ENCODE data around the gene TRIM26.

The TRIM26 gene

DNA sequence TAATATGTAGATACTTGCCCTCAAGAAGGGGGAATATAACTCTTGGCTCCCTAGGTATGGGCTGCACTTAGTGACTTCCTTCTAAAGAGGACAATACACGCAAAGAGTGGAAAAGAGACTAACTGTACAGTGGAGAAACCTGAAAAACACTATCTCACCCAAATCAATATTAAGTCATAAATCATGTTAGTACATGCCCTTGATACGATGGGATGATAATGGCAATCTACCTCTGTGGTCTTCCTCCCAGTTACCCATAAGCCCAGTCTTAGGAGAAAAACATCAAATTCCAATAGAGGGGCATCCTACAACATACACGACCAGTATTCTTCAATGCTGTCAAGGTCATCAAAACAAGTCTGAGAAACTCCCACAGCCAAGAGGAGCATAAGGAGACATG lies 1.3 kb downstream of the TRIM26 start:
- peak overlapping the region; percentile 25 for H3K4me3 ChIP-seq (ENCODE audit: low read depth, low read length)

- no peak overlapping the region for H3K4me3 ChIP-seq (ENCODE audit: low read depth, low read length)
Measured at GRCh38 chr6:30211306-30211705, 1.9 kb downstream of the TRIM26 start.

- no peak overlapping the region for H3K4me3 ChIP-seq (ENCODE audit: low read depth, low read length)
Measured at GRCh38 chr6:30207619-30208295, 5.4 kb downstream of the TRIM26 start.

- no peak overlapping the region for H3K4me3 ChIP-seq (ENCODE audit: low read depth, low read length)
Measured at GRCh38 chr6:30206799-30207618, 6.2 kb downstream of the TRIM26 start.

- H3K4me3 ChIP-seq (ENCODE audit: low read depth, low read length) = no peak overlapping the region
Measured at GRCh38 chr6:30206152-30206551, 7.1 kb downstream of the TRIM26 start.

GRCh38 chr6:30204116-30204515 lies 9.1 kb downstream of the TRIM26 start:
- H3K4me3 ChIP-seq (ENCODE audit: low read depth, low read length) = no peak overlapping the region

DNA sequence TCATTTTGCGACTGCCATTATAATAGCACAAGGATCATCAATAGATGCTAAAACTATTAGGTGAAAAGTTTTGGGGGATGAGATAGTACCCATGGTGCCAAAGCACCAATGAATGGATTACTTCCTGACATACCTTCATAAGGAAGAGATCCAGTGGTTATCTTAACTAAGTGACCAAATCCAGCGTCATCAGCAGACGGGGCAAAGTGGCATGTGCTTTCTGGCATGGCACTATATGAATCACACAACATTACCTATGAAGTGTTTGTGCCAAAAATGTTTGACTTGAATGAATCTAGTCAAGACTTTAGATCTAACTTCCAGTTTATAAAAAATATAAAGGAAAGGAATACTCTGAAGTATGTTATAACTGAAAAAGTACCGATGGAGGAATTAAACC lies 10.8 kb downstream of the TRIM26 start:
- H3K4me3 ChIP-seq (ENCODE audit: low read depth, low read length) = no peak overlapping the region

DNA sequence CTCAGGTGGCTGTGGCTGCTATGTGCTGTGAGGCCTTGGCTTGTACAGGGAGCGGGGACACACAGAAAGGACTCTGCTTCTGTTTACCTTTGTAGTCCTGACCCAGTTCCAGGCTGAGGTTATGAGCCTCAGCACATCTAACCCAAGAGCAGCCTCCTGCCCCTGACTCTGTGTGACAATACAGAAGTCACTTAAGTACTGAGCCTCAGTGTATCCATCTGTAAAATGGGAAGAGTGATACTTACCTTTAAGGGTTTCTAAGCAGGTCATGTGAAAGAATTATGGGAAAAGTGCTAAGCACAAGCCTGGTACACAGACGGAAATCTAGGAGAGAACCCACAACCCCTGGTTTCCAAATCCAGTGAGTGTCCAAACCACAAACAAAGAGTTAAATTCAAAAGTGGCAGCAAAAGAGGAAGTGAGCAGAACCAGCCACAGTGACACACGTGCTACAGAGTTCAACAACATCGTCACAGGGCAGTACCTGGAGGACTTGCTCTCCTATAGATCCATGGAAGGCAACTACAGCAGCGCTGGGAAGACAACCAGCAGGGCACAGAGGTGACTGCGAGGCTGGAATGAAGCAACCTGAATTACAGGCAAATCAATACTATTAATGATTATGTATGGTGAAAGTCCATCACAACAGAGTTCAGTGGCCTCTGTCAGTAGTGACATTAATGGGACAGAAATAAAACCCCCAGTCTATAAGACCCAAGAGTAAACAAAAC lies 12.5 kb downstream of the TRIM26 start:
- H3K4me3 ChIP-seq (ENCODE audit: low read depth, low read length) = no peak overlapping the region

- H3K4me3 ChIP-seq (ENCODE audit: low read depth, low read length) = no peak overlapping the region
Measured at GRCh38 chr6:30198166-30199084, 14.8 kb downstream of the TRIM26 start.

GRCh38 chr6:30196376-30196775 lies 16.8 kb downstream of the TRIM26 start:
- H3K4me3 ChIP-seq (ENCODE audit: low read depth, low read length) = no peak overlapping the region

GRCh38 chr6:30195951-30196350 lies 17.3 kb downstream of the TRIM26 start:
- no peak overlapping the region for H3K4me3 ChIP-seq (ENCODE audit: low read depth, low read length)

- no peak overlapping the region for H3K4me3 ChIP-seq (ENCODE audit: low read depth, low read length)
Measured at GRCh38 chr6:30194797-30195690, 18.2 kb downstream of the TRIM26 start.

GRCh38 chr6:30192076-30192475 lies 21.1 kb downstream of the TRIM26 start:
- no peak overlapping the region for H3K4me3 ChIP-seq (ENCODE audit: low read depth, low read length)

- no peak overlapping the region for H3K4me3 ChIP-seq (ENCODE audit: low read depth, low read length)
Measured at GRCh38 chr6:30188541-30188940, 24.7 kb downstream of the TRIM26 start.

DNA sequence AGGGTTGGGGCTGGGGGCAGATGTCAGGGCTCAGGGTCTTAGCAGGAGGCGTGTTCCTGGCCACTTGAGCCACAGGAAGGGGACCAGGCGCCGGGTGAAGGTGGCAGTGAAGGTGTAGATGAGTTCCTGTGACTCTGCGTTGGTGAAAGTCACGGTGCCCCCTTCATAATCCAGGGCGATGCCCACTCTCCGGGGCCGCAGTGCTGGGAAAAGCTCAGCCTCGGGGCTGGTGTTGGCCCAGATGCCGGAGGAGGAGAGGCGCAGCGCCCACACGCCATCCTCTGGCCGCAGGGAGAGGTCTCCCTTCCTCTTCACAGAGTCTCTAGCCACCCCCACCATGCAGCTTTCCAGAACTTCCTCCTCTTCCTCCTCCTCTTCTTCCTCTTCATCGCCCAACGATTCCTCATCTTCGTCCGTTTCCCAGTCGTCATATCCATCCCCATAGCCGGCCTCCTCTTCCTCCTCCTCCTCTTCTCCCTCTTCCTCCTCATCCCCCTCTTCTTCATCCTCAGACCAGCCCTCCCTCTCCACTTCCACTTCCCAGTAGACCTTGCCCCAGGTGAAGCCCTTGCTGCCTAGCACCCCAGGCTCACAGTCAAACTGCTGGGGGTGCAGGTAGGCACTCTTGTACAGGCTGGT lies 27.2 kb downstream of the TRIM26 start:
- no peak overlapping the region for H3K4me3 ChIP-seq (ENCODE audit: low read depth, low read length)

- no peak overlapping the region for H3K4me3 ChIP-seq (ENCODE audit: low read depth, low read length)
Measured at GRCh38 chr6:30184417-30185031, 28.7 kb downstream of the TRIM26 start.

DNA sequence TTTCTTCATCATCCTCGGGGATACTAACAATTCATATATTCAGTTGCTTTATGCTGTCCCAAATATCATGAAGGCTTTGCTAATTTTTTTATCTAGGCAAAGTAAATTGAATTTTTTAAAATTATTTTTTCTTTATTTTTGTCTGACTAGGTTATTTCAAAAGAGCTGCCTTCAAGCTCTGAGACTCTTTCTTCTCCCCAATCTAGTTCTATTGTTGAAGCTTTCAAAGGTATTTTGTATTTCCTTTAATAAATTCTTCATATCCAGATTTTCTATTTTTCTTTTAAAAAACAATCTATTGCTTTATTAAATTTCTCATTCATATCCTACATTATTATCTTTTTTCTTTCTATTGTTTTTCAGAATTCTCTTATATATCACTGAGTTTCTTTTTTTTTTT lies 33.1 kb downstream of the TRIM26 start:
- H3K4me3 ChIP-seq (ENCODE audit: low read depth, low read length) = no peak overlapping the region

DNA sequence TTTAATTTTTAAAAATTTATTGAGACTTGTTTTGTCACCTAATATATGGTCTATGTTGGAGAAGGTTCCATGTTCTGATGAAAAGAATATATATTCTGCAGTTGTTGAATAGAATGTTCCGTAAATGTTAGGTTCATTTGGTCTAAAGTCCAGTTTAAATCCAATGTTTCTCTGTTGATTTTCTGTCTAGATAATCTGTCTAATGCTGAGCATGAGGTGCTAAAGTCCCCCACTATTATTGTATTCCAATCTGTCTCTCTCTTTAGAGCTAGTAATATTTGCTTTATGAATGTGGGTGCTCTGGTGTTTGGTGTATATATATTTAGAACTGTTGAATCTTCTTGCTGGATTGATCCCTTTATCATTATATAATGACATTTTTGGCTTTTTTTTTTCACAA lies 34.4 kb downstream of the TRIM26 start:
- no peak overlapping the region for H3K4me3 ChIP-seq (ENCODE audit: low read depth, low read length)

GRCh38 chr6:30175765-30176164 lies 37.4 kb downstream of the TRIM26 start:
- no peak overlapping the region for H3K4me3 ChIP-seq (ENCODE audit: low read depth, low read length)

Data from iPS-11a (cell line).